IMR-90 (cell line): Measurements from ENCODE around the gene FAM32A. TPM values are rescaled to one million over a fixed set of nuclear protein-coding genes. Genes with fewer than 3 reads are reported as not detected.

Experiments
- ATAC-seq: fragments of 200-7000 bp; cut with Tn5 transposase; 2 replicates; pipeline ENCODE4 v1.9.1; 2020; ENCODE audit warnings: low read depth, mild to moderate bottlenecking, moderate library complexity
- BruUV-seq: library from RNA; stranded (reverse); fragments of 400-500 nt; replicated peaks from 2 replicates; lab custom pipeline; 2021; lab: Mats Ljungman, UMichigan
- CTCF ChIA-PET: fragments of 300-600 bp; formaldehyde crosslinking; extraction: SDS; loops from one replicate; lab custom pipeline; 2021; ENCODE audit warnings: antibody characterized with exemption; lab: Yijun Ruan, JAX
- POLR2A ChIA-PET: fragments of 300-600 bp; sonication (Branson Sonifier 250); formaldehyde crosslinking; loops from one replicate; lab custom pipeline; 2022; ENCODE audit warnings: antibody characterized with exemption; ENCODE audit not compliant: unreplicated experiment; lab: Charles Lee
- DNase-seq: peaks from one replicate; pipeline ENCODE4 v3.0.0; 2013
- H2AFZ ChIP-seq: replicated peaks from 2 replicates; pipeline ENCODE3; 2013; ENCODE audit warnings: low read length, mild to moderate bottlenecking; ENCODE audit not compliant: poor library complexity
- H2AK5ac ChIP-seq: 2 replicates; pipeline ENCODE4 v1.6.1; 2013; ENCODE audit warnings: low read depth, low read length, inconsistent platforms
- H2AK9ac ChIP-seq: replicated peaks from 2 replicates; pipeline ENCODE3; 2013; ENCODE audit warnings: mild to moderate bottlenecking, low read depth, low read length, moderate library complexity; ENCODE audit not compliant: poor library complexity
- H2BK120ac ChIP-seq: 2 replicates; pipeline ENCODE4 v1.6.1; 2013; ENCODE audit warnings: low read depth, low read length, inconsistent platforms
- H2BK15ac ChIP-seq: 3 replicates; pipeline ENCODE4 v1.6.1; 2013; ENCODE audit warnings: low read depth, low read length, inconsistent platforms
- H2BK20ac ChIP-seq: 2 replicates; pipeline ENCODE4 v1.6.1; 2013; ENCODE audit warnings: low read depth, mild to moderate bottlenecking, inconsistent platforms, low read length, moderate library complexity
- H2BK5ac ChIP-seq: 2 replicates; pipeline ENCODE4 v1.6.1; 2013; ENCODE audit warnings: mild to moderate bottlenecking, low read depth, low read length, inconsistent platforms; ENCODE audit not compliant: poor library complexity, severe bottlenecking
- H3K14ac ChIP-seq: replicated peaks from 2 replicates; pipeline ENCODE4 v1.6.1; 2013; ENCODE audit warnings: low read depth, low read length, inconsistent platforms
- H3K18ac ChIP-seq: 2 replicates; pipeline ENCODE4 v1.6.1; 2013; ENCODE audit warnings: low read depth, low read length, control low read depth
- H3K23ac ChIP-seq: 2 replicates; pipeline ENCODE4 v1.6.1; 2013; ENCODE audit warnings: low read depth, low read length, inconsistent platforms
- H3K27ac ChIP-seq: 2 replicates; pipeline ENCODE4 v1.5.1; 2013; ENCODE audit warnings: mild to moderate bottlenecking, control low read depth, low read length; ENCODE audit not compliant: insufficient read depth
- H3K27me3 ChIP-seq: 2 replicates; pipeline ENCODE4 v1.6.1; 2013; ENCODE audit warnings: low read length; ENCODE audit not compliant: control insufficient read depth, insufficient read depth
- H3K36me3 ChIP-seq: 2 replicates; pipeline ENCODE4 v1.6.1; 2013; ENCODE audit warnings: low read length, mixed read lengths; ENCODE audit not compliant: control insufficient read depth, insufficient read depth
- H3K4ac ChIP-seq: 2 replicates; pipeline ENCODE4 v1.6.1; 2013; ENCODE audit warnings: low read depth, low read length, inconsistent platforms
- H3K4me1 ChIP-seq: 2 replicates; pipeline ENCODE4 v1.6.1; 2013; ENCODE audit warnings: low read length, mixed read lengths; ENCODE audit not compliant: control insufficient read depth, insufficient read depth
- H3K4me2 ChIP-seq: 2 replicates; pipeline ENCODE4 v1.6.1; 2013; ENCODE audit warnings: low read depth, mild to moderate bottlenecking, control low read depth, low read length, moderate library complexity
- H3K4me3 ChIP-seq: 2 replicates; pipeline ENCODE4 v1.5.1; 2013; ENCODE audit warnings: low read depth, mild to moderate bottlenecking, control low read depth, low read length, moderate library complexity; ENCODE audit not compliant: insufficient read depth
- H3K56ac ChIP-seq: 2 replicates; pipeline ENCODE4 v1.6.1; 2013; ENCODE audit warnings: low read length, inconsistent platforms; ENCODE audit not compliant: insufficient read depth; ENCODE audit errors: extremely low read depth
- H3K79me1 ChIP-seq, 2 experiments: 2 replicates each; pipeline ENCODE4 v1.6.1; 2013; ENCODE audit warnings: low read length in 2 of 2, inconsistent platforms in 1 of 2, low read depth in 1 of 2
- H3K9ac ChIP-seq: 2 replicates; pipeline ENCODE4 v1.6.1; 2013; ENCODE audit warnings: low read depth, low read length, control low read depth
- H3K9me1 ChIP-seq: 2 replicates; pipeline ENCODE4 v1.6.1; 2013; ENCODE audit warnings: low read length, inconsistent platforms; ENCODE audit not compliant: insufficient read depth
- H3K9me3 ChIP-seq: 2 replicates; pipeline ENCODE4 v1.6.1; 2013; ENCODE audit warnings: low read length; ENCODE audit not compliant: control insufficient read depth, insufficient read depth
- H4K20me1 ChIP-seq: 2 replicates; pipeline ENCODE4 v1.6.1; 2013; ENCODE audit warnings: low read length, inconsistent platforms; ENCODE audit not compliant: insufficient read depth
- H4K5ac ChIP-seq: 2 replicates; pipeline ENCODE4 v1.6.1; 2013; ENCODE audit warnings: mild to moderate bottlenecking, low read depth, low read length, control low read depth
- H4K8ac ChIP-seq, 2 experiments: 2 replicates each; pipeline ENCODE4 v1.6.1; 2013; ENCODE audit warnings: low read depth in 2 of 2, low read length in 2 of 2, control low read depth in 1 of 2, inconsistent platforms in 1 of 2
- H4K91ac ChIP-seq: 2 replicates; pipeline ENCODE4 v1.6.1; 2013; ENCODE audit warnings: low read depth, low read length, inconsistent platforms; ENCODE audit not compliant: insufficient read depth
- POLR2A ChIP-seq: IDR thresholded peaks from 2 replicates; pipeline ENCODE4 v1.6.1; 2012; ENCODE audit warnings: mild to moderate bottlenecking, low read depth, low read length
- WGBS, 2 experiments: methylation state at CpG; one replicate each; pipeline versions ENCODE4 v1.1.5 to v1.1.7; 2013; ENCODE audit warnings: missing lambda C conversion rate in 2 of 2; ENCODE audit not compliant: insufficient read length in 1 of 2; ENCODE audit errors: extremely low coverage in 2 of 2; 5-methylcytosine and 5-hydroxymethylcytosine counted together
- dilution Hi-C: fragments of 300-500 bp; cut with HindIII; formaldehyde crosslinking; loops from one replicate; pipeline ENCODE4 v1.14.3; 2018; ENCODE audit warnings: low sequenced_read_pairs; ENCODE audit not compliant: unreplicated experiment
- in situ Hi-C: fragments of 300-500 bp; cut with MboI; formaldehyde crosslinking; loops from 3 replicates; pipeline ENCODE4 v1.14.3; 2019; ENCODE audit warnings: low sequenced_read_pairs, inconsistent platforms, mixed read lengths
- intact Hi-C: fragments of 100-400 bp; cut with micrococcal nuclease; formaldehyde crosslinking; loops from 2 replicates; pipeline ENCODE4 v1.10.0; 2022
- polyA plus RNA-seq, 3 experiments: library from polyadenylated mRNA; depleted of rRNA; stranded (reverse); fragments of >200 nt; gene quantifications; 2 replicates each; pipeline ENCODE4 v1.2.3, GENCODE V29; 2012; ENCODE audit warnings: low replicate concordance in 1 of 3
- total RNA-seq: library from RNA; depleted of rRNA; stranded (reverse); fragments of >200 nt; gene quantifications from 2 replicates; pipeline ENCODE4 v1.2.3, GENCODE V29; 2012
- TF ChIP-seq, protein P1 (sequence below): fragments of 150-350 bp; IDR thresholded peaks from 2 replicates; pipeline ENCODE4 v1.6.1; 2016; ENCODE audit warnings: low read depth, mild to moderate bottlenecking, low read length, moderate library complexity, borderline replicate concordance

FAM32A gene
- total and polyA plus RNA-seq, 2 of the 4 experiments (the other 2 are of a cell fraction), result 99.5 to 130 TPM

DNA sequence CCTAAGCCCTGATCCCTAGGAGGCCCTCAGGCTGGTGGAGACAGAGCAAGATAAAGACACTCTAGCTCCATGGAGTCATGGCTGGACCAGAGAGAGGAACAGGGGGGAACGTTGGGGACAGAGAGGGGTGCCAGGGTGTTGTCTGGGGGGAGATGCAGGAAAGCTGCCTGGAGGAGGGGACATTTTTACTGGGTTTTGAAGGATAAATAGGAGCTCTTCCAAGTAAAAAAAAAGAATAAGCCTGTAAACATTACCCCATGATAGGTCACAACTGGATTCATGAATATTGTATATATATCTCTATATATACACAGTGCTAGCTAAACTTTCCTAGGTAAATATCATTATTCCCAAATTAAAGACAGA, 41.0 kb upstream of the FAM32A start:
- H2BK120ac ChIP-seq, result no peak overlapping the region
- H3K23ac ChIP-seq, result no peak overlapping the region
- H2BK15ac ChIP-seq, result no peak overlapping the region
- intact Hi-C loops, result no loop called here
- no peak overlapping the region for H4K91ac ChIP-seq
- H3K4me2 ChIP-seq, result no peak overlapping the region
- ATAC-seq (no peak), DNase-seq (no peak)
- H3K27me3 ChIP-seq, result no peaks in the 10 kb centered on the region; the same call in 1 of the 2 replicates
- no peak overlapping the region for H3K56ac ChIP-seq
- H3K4ac ChIP-seq, result no peak overlapping the region
- H3K14ac ChIP-seq, result no peak overlapping the region
- no peak overlapping the region for H2BK5ac ChIP-seq
- 40% methylated on average over 1 of the region's 1 CpG; no CpG with 5 or more reads in 1 of the 2 experiments for WGBS, 2 experiments
- no peaks in the 10 kb centered on the region for H3K9me3 ChIP-seq
- no TSS peak for BruUV-seq
- no peak overlapping the region for H2AK5ac ChIP-seq
- ChIA-PET CTCF (no interaction called here), POLR2A (no interaction called here)
- H3K9me1 ChIP-seq, result peaks cover 11% of the 10 kb centered on the region; the same call in 1 of the 2 replicates
- H3K79me1 ChIP-seq, result no peaks in the 10 kb centered on the region
- no peak overlapping the region for H2AK9ac ChIP-seq
- TF ChIP-seq, protein P1, sequence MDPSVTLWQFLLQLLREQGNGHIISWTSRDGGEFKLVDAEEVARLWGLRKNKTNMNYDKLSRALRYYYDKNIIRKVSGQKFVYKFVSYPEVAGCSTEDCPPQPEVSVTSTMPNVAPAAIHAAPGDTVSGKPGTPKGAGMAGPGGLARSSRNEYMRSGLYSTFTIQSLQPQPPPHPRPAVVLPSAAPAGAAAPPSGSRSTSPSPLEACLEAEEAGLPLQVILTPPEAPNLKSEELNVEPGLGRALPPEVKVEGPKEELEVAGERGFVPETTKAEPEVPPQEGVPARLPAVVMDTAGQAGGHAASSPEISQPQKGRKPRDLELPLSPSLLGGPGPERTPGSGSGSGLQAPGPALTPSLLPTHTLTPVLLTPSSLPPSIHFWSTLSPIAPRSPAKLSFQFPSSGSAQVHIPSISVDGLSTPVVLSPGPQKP, result no peak
- no peak for TF ChIP-seq POLR2A
- no peaks in the 10 kb centered on the region for H4K20me1 ChIP-seq
- no peak overlapping the region for H3K27ac ChIP-seq
- H3K4me1 ChIP-seq, result peaks cover 6% of the 10 kb centered on the region
- no peak overlapping the region for H2AFZ ChIP-seq
- H4K8ac ChIP-seq, result no peak overlapping the region
- in situ Hi-C loops, result no loop called here
- H3K36me3 ChIP-seq, result no peaks in the 10 kb centered on the region
- no peak overlapping the region for H3K18ac ChIP-seq
- H3K9ac ChIP-seq, result no peak overlapping the region
- no peak overlapping the region for H3K4me3 ChIP-seq
- dilution Hi-C loops, result no loop called here
- H2BK20ac ChIP-seq, result no peak overlapping the region
- H4K5ac ChIP-seq, result no peak overlapping the region
